H7 (cell line): ENCODE results near the gene KRTAP7-1. TPM values are rescaled to one million over a fixed set of nuclear protein-coding genes. Genes with fewer than 3 reads are reported as not detected.

Source experiments
- total RNA-seq: library from RNA; depleted of rRNA; stranded (reverse); fragments of >200 nt; shearing (Covaris generic); gene quantifications from 2 replicates; pipeline ENCODE4 v1.2.3, GENCODE V29; 2014; rRNA removed

The KRTAP7-1 gene
- total RNA-seq, 1 experiment from 2014 or later, result not detected

Other genes with a start within 250 kb of the KRTAP7-1 start
- not detected in 2 replicates for gene KRTAP22-2, start 239.4 kb downstream of the KRTAP7-1 start, total RNA-seq
- not detected in 2 replicates for gene KRTAP6-3, start 237.3 kb downstream of the KRTAP7-1 start, total RNA-seq
- gene KRTAP6-2, start 230.9 kb downstream of the KRTAP7-1 start, total RNA-seq, result not detected in 2 replicates
- gene KRTAP22-1, start 228.7 kb downstream of the KRTAP7-1 start, total RNA-seq, result not detected in 2 replicates
- gene KRTAP6-1, start 215.8 kb downstream of the KRTAP7-1 start, total RNA-seq, result not detected in 2 replicates
- gene KRTAP20-1, start 213.3 kb downstream of the KRTAP7-1 start, total RNA-seq, result not detected in 2 replicates
- not detected in 2 replicates for gene KRTAP20-4, start 209.1 kb downstream of the KRTAP7-1 start, total RNA-seq
- not detected in 2 replicates for gene KRTAP20-2, start 194.6 kb downstream of the KRTAP7-1 start, total RNA-seq
- gene KRTAP20-3, start 186.9 kb downstream of the KRTAP7-1 start, total RNA-seq, result not detected in 2 replicates
- not detected in 2 replicates for gene KRTAP21-3, start 111.0 kb downstream of the KRTAP7-1 start, total RNA-seq
- not detected in 2 replicates for gene KRTAP21-2, start 82.5 kb downstream of the KRTAP7-1 start, total RNA-seq
- not detected in 2 replicates for gene KRTAP21-1, start 74.3 kb downstream of the KRTAP7-1 start, total RNA-seq
- not detected in 2 replicates for gene KRTAP8-1, start 16.5 kb downstream of the KRTAP7-1 start, total RNA-seq
- gene KRTAP11-1, start 51.8 kb upstream of the KRTAP7-1 start, total RNA-seq, result not detected in 2 replicates
- gene KRTAP19-8, start 208.7 kb upstream of the KRTAP7-1 start, total RNA-seq, result not detected in 2 replicates